Measurements from ENCODE around the gene ITGA11. TPM values are rescaled to one million over a fixed set of nuclear protein-coding genes. Genes with fewer than 3 reads are reported as not detected.

Gene ITGA11
- total and polyA plus RNA-seq, 5 donors: 11.6 to 34.0 (median 20.4) TPM

DNA sequence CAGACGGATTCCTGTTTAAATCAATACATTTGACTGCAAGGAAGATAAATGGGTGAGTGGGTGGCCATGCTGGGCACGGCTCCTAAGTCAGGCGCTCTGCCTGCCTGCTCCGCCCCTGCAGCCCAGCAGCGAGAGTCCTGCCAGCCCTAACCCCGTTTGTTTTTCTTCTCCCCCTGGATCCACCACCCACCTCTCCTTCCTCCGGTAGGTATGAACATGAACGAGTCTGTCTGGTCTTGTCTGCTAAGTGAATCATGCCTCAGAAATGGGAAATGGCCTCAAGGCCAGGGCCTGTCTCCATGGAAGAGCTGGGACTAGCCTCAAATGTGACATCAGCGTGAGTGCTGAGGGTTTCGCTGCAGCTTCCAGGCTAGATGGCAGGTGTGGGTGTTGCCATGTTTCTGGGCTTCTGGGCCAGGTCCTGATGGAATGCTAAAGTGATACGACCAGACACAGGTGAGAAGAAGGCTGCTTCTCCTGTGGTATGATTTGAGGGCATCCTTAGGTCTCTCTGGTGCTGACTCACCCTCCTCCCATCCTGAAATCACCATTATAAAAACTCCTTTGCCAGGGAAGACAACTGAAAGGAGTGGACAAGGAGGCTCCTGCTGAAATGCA, 160.0 kb downstream of the ITGA11 start:
- 46% methylated on average over 11 of the region's 11 CpGs for WGBS
- peak in 2 of 3 donors; percentile 53 to 55 for DNase-seq
- Histone ChIP-seq H3K9me3 (ENCODE audit: control insufficient read depth, low read length) (no peaks in the 10 kb centered on the region), H3K27ac (ENCODE audit: low read length) (peak overlapping the region; percentile 75), H3K27me3 (ENCODE audit: control insufficient read depth, insufficient read depth) (no peaks in the 10 kb centered on the region), H3K4me3 (ENCODE audit: low read length) (no peak overlapping the region), H3K4me1 (ENCODE audit: control insufficient read depth, insufficient read depth, low read length) (peaks cover 10% of the 10 kb centered on the region)
- intact Hi-C loops (cut with DNase I): no loop called here
- peak; percentile 38 to 47 for ATAC-seq

- intact Hi-C loops (cut with DNase I): no loop called here
- Histone ChIP-seq H3K4me1 (ENCODE audit: control insufficient read depth, insufficient read depth, low read length) (peaks cover 7% of the 10 kb centered on the region), H3K9me3 (ENCODE audit: control insufficient read depth, low read length) (no peaks in the 10 kb centered on the region), H3K27ac (ENCODE audit: low read length) (no peak overlapping the region), H3K4me3 (ENCODE audit: low read length) (no peak overlapping the region), H3K27me3 (ENCODE audit: control insufficient read depth, insufficient read depth) (no peaks in the 10 kb centered on the region)
- DNase-seq: no peak
- WGBS: 43% methylated on average over 3 of the region's 3 CpGs
- no peak for ATAC-seq
Measured at GRCh38 chr15:68268405-68268804, 163.6 kb downstream of the ITGA11 start.

DNA sequence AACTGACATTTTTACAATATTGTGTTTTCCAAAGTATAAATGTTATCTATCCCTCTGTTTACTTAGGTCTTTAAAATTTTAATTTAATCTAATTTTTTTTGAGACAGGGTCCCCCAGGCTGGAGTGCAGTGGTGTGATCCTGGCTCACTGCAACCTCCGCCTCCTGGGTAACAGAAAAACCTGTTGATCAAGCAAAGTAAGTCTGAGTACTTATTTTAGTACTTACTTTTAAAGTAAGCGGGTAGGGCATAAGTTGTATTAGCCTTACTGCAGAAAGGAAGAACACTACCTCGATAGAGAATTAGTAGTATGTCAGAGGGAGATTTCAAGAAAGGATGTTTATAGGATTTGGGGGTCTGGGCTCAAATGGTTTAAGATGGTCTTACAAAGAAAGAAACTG, 166.3 kb downstream of the ITGA11 start:
- intact Hi-C loops (cut with DNase I): no loop called here
- no peak overlapping the region for H3K27ac ChIP-seq (ENCODE audit: low read length)
- DNase-seq (no peak), ATAC-seq (no peak)
- H3K27me3 ChIP-seq (ENCODE audit: control insufficient read depth, insufficient read depth): no peaks in the 10 kb centered on the region
- no peaks in the 10 kb centered on the region for H3K9me3 ChIP-seq (ENCODE audit: control insufficient read depth, low read length)
- H3K4me1 ChIP-seq (ENCODE audit: control insufficient read depth, insufficient read depth, low read length): no peaks in the 10 kb centered on the region
- no peak overlapping the region for H3K4me3 ChIP-seq (ENCODE audit: low read length)
- WGBS: 88% methylated on average over 3 of the region's 3 CpGs

DNA sequence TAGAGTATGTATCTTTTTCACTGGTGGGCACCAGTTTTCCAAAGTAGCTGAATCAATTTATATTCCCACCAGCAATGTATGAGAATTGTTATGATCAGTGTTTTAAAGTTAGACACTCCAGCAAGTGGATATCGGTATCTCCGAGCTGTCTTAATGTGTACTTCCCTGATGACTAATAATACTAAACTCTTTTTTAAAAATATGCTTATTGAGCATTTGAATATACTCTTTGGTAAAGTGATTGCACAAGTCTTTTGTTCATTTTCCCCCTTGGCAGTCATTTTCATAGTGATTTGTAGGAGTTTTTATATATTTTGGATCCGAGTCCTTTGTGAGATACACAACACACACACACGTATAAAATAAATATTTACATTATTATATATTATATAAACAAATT, 166.9 kb downstream of the ITGA11 start:
- Histone ChIP-seq H3K27ac (ENCODE audit: low read length) (no peak overlapping the region), H3K4me1 (ENCODE audit: control insufficient read depth, insufficient read depth, low read length) (no peaks in the 10 kb centered on the region), H3K9me3 (ENCODE audit: control insufficient read depth, low read length) (no peaks in the 10 kb centered on the region), H3K4me3 (ENCODE audit: low read length) (no peak overlapping the region), H3K27me3 (ENCODE audit: control insufficient read depth, insufficient read depth) (no peaks in the 10 kb centered on the region)
- no peak for ATAC-seq
- WGBS: 79% methylated on average over 4 of the region's 4 CpGs
- intact Hi-C loops (cut with DNase I): no loop called here
- DNase-seq: no peak

DNA sequence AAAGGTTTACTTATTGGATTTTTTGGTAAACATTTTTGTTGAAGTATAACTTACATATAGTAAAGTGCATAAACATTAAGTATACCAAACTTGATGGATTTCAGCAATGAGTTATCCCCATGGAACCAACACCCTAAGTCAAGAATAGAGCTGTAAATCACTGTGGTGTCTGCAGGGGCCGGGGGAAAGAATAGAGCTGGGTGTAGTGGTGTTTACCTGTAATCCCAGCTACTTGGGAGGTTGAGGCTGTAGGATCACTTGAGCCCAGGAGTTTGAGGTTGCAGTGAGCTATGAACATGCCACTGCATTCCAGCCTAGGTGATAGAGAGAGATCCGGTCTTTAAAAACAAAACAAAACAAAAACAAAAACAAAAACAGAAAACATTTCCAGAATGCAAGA, 167.7 kb downstream of the ITGA11 start:
- no peak overlapping the region for H3K27ac ChIP-seq (ENCODE audit: low read length)
- H3K4me1 ChIP-seq (ENCODE audit: control insufficient read depth, insufficient read depth, low read length): no peaks in the 10 kb centered on the region
- H3K27me3 ChIP-seq (ENCODE audit: control insufficient read depth, insufficient read depth): no peaks in the 10 kb centered on the region
- intact Hi-C loops (cut with DNase I): no loop called here
- H3K4me3 ChIP-seq (ENCODE audit: low read length): no peak overlapping the region
- ATAC-seq: no peak
- H3K9me3 ChIP-seq (ENCODE audit: control insufficient read depth, low read length): no peaks in the 10 kb centered on the region
- DNase-seq: no peak
- WGBS: 50% methylated on average over 2 of the region's 2 CpGs

- ATAC-seq (no peak), DNase-seq (no peak)
- WGBS: 63% methylated on average over 5 of the region's 5 CpGs
- H3K27me3 ChIP-seq (ENCODE audit: control insufficient read depth, insufficient read depth): no peaks in the 10 kb centered on the region
- intact Hi-C loops (cut with DNase I): no loop called here
- no peaks in the 10 kb centered on the region for H3K9me3 ChIP-seq (ENCODE audit: control insufficient read depth, low read length)
- no peak overlapping the region for H3K27ac ChIP-seq (ENCODE audit: low read length)
- H3K4me3 ChIP-seq (ENCODE audit: low read length): no peak overlapping the region
- H3K4me1 ChIP-seq (ENCODE audit: control insufficient read depth, insufficient read depth, low read length): peaks cover 3% of the 10 kb centered on the region
Measured at GRCh38 chr15:68262514-68263356, 169.2 kb downstream of the ITGA11 start.

DNA sequence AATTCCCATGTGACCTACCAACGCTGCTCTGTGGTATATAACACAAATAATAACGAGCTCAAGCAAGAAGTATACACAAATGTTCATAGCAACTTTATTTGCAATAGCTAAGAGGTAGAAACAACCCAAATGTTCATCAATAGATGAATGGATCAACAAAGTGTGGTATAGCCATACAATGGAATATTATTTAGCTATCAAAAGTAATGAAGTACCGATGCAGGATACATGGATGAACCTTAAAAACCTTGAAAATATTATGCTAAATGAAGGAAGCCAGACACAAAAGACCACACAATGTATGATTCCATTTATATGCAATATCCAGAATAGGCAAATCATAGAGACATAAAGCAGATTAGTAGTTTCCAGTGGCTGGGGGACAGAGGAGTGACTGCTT, 170.0 kb downstream of the ITGA11 start:
- Histone ChIP-seq H3K4me1 (ENCODE audit: control insufficient read depth, insufficient read depth, low read length) (peaks cover 3% of the 10 kb centered on the region), H3K9me3 (ENCODE audit: control insufficient read depth, low read length) (no peaks in the 10 kb centered on the region), H3K27me3 (ENCODE audit: control insufficient read depth, insufficient read depth) (no peaks in the 10 kb centered on the region), H3K27ac (ENCODE audit: low read length) (no peak overlapping the region), H3K4me3 (ENCODE audit: low read length) (no peak overlapping the region)
- intact Hi-C loops (cut with DNase I): no loop called here
- ATAC-seq (no peak), DNase-seq (no peak)
- 96% methylated on average over 3 of the region's 3 CpGs for WGBS

GRCh38 chr15:68261241-68261640, 170.7 kb downstream of the ITGA11 start:
- no peaks in the 10 kb centered on the region for H3K27me3 ChIP-seq (ENCODE audit: control insufficient read depth, insufficient read depth)
- ATAC-seq: no peak
- H3K4me1 ChIP-seq (ENCODE audit: control insufficient read depth, insufficient read depth, low read length): peaks cover 3% of the 10 kb centered on the region
- no peak overlapping the region for H3K4me3 ChIP-seq (ENCODE audit: low read length)
- H3K9me3 ChIP-seq (ENCODE audit: control insufficient read depth, low read length): no peaks in the 10 kb centered on the region
- DNase-seq: no peak
- H3K27ac ChIP-seq (ENCODE audit: low read length): no peak overlapping the region
- intact Hi-C loops (cut with DNase I): no loop called here
- 89% methylated on average over 3 of the region's 3 CpGs for WGBS

DNA sequence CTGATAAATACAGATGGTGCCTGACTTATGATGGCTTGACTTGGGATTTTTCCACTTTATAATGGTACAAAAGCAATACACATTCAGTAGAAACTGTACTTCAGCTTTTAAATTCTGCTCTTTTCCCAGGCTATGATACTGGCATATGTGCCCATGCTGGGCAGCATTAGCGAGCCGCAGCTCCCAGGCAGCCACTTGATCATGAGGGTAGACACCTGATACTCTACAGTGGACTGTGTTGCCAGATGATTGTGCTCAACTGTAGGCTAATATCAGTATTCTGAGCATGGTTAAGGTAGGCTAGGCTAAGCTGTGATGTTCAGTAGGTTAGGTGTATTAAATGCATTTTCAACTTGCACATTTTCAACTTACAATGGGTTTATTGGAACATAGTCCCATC, 172.1 kb downstream of the ITGA11 start:
- Histone ChIP-seq H3K9me3 (ENCODE audit: control insufficient read depth, low read length) (no peaks in the 10 kb centered on the region), H3K27me3 (ENCODE audit: control insufficient read depth, insufficient read depth) (no peaks in the 10 kb centered on the region), H3K4me1 (ENCODE audit: control insufficient read depth, insufficient read depth, low read length) (peaks cover 3% of the 10 kb centered on the region), H3K27ac (ENCODE audit: low read length) (no peak overlapping the region), H3K4me3 (ENCODE audit: low read length) (no peak overlapping the region)
- intact Hi-C loops (cut with DNase I): loop anchor here in 3 of 4 donors (10.0 kb wide), 2 partner anchors 45 to 615 kb away; no protein-coding TSS in a partner anchor
- ATAC-seq: peak in 1 of 2 donors; percentile 45
- DNase-seq: no peak
- WGBS: 65% methylated on average over 2 of the region's 2 CpGs

DNA sequence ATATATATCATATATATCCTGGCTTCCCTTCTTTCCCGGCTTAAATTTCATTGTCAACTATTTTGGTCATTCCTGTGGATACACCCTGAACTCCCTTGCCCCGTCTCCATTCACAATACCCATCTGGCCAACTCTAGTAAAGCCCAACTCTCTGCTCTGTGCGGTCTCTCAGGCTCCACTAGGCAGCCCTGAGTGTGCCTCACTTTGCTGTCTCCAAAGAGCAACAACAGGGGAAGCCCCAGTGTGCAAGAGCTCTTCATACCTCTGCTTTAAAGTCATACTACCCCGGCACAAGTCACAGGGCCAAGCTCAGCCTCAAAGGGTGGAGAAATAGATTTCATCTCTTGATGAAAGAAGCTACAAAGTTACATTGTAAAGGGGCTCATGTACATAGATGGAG, 173.3 kb downstream of the ITGA11 start:
- ATAC-seq: no peak
- 57% methylated on average over 4 of the region's 4 CpGs for WGBS

GRCh38 chr15:68256675-68257450, 175.1 kb downstream of the ITGA11 start:
- DNase-seq (peak; percentile 90 to 96 (median 96)), ATAC-seq (peak; percentile 95 to 97)
- Histone ChIP-seq H3K4me1 (ENCODE audit: control insufficient read depth, insufficient read depth, low read length) (peaks cover 3% of the 10 kb centered on the region), H3K9me3 (ENCODE audit: control insufficient read depth, low read length) (no peaks in the 10 kb centered on the region), H3K27ac (ENCODE audit: low read length) (peak overlapping the region; percentile 93), H3K27me3 (ENCODE audit: control insufficient read depth, insufficient read depth) (no peaks in the 10 kb centered on the region), H3K4me3 (ENCODE audit: low read length) (peak overlapping the region; percentile 46)
- intact Hi-C loops (cut with DNase I): loop anchor here in 3 of 4 donors (10.0 kb wide), 2 partner anchors 48 to 618 kb away; no protein-coding TSS in a partner anchor
- 8% methylated on average over 57 of the region's 57 CpGs for WGBS

More for the DNA sequence above, 173.3 kb downstream of the ITGA11 start:
- H3K27me3 ChIP-seq (ENCODE audit: control insufficient read depth, insufficient read depth): no peaks in the 10 kb centered on the region
- H3K4me1 ChIP-seq (ENCODE audit: control insufficient read depth, insufficient read depth, low read length): peaks cover 3% of the 10 kb centered on the region
- intact Hi-C loops (cut with DNase I): loop anchor here in 3 of 4 donors (10.0 kb wide), 2 partner anchors 46 to 616 kb away; no protein-coding TSS in a partner anchor
- no peaks in the 10 kb centered on the region for H3K9me3 ChIP-seq (ENCODE audit: control insufficient read depth, low read length)
- peak in 2 of 3 donors; percentile 13 to 45 for DNase-seq
- no peak overlapping the region for H3K4me3 ChIP-seq (ENCODE audit: low read length)
- H3K27ac ChIP-seq (ENCODE audit: low read length): no peak overlapping the region

Data from right cardiac atrium (tissue), 5 donors.